Colonic mucosa (tissue), 4 donors: ENCODE measurements around the gene RGS18. TPM values are rescaled to one million over a fixed set of nuclear protein-coding genes. Genes with fewer than 3 reads are reported as not detected.

Experiments used
- DNase-seq: peaks from one replicate; pipeline ENCODE4 v3.0.0-alpha.2; 2020
- H3K27ac ChIP-seq: fragments of 200-600 bp; one replicate; pipeline ENCODE4 v1.8.0; 2021
- H3K27me3 ChIP-seq: fragments of 200-600 bp; one replicate; pipeline ENCODE4 v1.8.0; 2021
- H3K36me3 ChIP-seq: fragments of 200-600 bp; one replicate; pipeline ENCODE4 v1.8.0; 2021
- H3K4me1 ChIP-seq: fragments of 200-600 bp; one replicate; pipeline ENCODE4 v1.8.0; 2021; ENCODE audit warnings: mild to moderate bottlenecking
- H3K4me3 ChIP-seq: fragments of 200-600 bp; one replicate; pipeline ENCODE4 v1.8.0; 2021
- H3K9ac ChIP-seq, 2 donors: one replicate each; pipeline ENCODE4 v1.7.0; 2013; ENCODE audit warnings: control low read depth in 2 of 2, low read depth in 2 of 2, low read length in 2 of 2
- H3K9me3 ChIP-seq: fragments of 200-600 bp; one replicate; pipeline ENCODE4 v1.8.0; 2021
- intact Hi-C: fragments of 100-400 bp; cut with DNase I; formaldehyde crosslinking; loops from one replicate; pipeline ENCODE4 v1.14.1; 2022
- total RNA-seq, 2 donors: library from RNA; stranded (reverse); fragmentation: NEBNext Ultra II Directional in 1 of 2; extraction: Animal tissue kit (Norgen Biotek cat#: 25700) in 1 of 2; gene quantifications; one replicate each; pipeline ENCODE4 v1.2.1, GENCODE V29; 2021
- TF ChIP-seq, protein P1 (sequence below): fragments of 200-600 bp; IDR thresholded peaks from one replicate; pipeline ENCODE4 v1.8.0; 2022; ENCODE audit warnings: antibody characterized with exemption, mild to moderate bottlenecking
- donor health status: healthy.
- donor health status: DM: no; HTN: no; CAD: no.
- donor health status: DM: no; HTN: no; CAD: no.

Gene RGS18
- total RNA-seq, 2 donors from 2014 or later = 0.42 to 2.1 TPM

DNA sequence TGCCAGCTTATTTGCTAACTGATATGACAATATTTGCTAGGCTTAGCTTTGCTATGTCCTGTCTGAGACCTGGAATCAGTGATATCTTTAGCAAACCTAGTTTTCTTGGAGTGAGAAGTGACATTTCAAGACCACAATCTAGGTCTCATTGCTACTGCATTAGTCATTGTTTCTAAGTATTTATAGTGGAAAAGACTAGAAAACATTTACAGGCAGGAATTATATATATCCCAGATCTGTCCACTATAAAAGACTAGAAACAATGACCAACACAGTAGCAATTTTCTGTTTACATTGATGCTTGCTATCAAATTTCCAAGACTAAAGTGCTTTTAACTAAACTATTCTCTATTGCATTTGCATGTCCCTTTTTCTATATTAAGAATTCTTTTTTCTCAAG lies 5.0 kb upstream of the RGS18 start:
- no peak for DNase-seq
- Histone ChIP-seq H3K27me3 (no peaks in the 10 kb centered on the region), H3K36me3 (no peaks in the 10 kb centered on the region), H3K4me1 (no peaks in the 10 kb centered on the region), H3K9ac (no peak overlapping the region), H3K4me3 (no peak overlapping the region), H3K27ac (no peak overlapping the region), H3K9me3 (no peaks in the 10 kb centered on the region)
- TF ChIP-seq, protein P1, sequence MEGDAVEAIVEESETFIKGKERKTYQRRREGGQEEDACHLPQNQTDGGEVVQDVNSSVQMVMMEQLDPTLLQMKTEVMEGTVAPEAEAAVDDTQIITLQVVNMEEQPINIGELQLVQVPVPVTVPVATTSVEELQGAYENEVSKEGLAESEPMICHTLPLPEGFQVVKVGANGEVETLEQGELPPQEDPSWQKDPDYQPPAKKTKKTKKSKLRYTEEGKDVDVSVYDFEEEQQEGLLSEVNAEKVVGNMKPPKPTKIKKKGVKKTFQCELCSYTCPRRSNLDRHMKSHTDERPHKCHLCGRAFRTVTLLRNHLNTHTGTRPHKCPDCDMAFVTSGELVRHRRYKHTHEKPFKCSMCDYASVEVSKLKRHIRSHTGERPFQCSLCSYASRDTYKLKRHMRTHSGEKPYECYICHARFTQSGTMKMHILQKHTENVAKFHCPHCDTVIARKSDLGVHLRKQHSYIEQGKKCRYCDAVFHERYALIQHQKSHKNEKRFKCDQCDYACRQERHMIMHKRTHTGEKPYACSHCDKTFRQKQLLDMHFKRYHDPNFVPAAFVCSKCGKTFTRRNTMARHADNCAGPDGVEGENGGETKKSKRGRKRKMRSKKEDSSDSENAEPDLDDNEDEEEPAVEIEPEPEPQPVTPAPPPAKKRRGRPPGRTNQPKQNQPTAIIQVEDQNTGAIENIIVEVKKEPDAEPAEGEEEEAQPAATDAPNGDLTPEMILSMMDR = no peak
- intact Hi-C loops = no loop called here

GRCh38 chr1:192157067-192157466 lies 1.2 kb upstream of the RGS18 start:
- H3K9ac ChIP-seq = no peak overlapping the region
- no peak overlapping the region for H3K4me3 ChIP-seq
- TF ChIP-seq, protein P1 = no peak
- H3K9me3 ChIP-seq = no peaks in the 10 kb centered on the region
- no peak for DNase-seq
- H3K4me1 ChIP-seq = no peaks in the 10 kb centered on the region
- no peaks in the 10 kb centered on the region for H3K36me3 ChIP-seq
- H3K27ac ChIP-seq = no peak overlapping the region
- H3K27me3 ChIP-seq = no peaks in the 10 kb centered on the region
- intact Hi-C loops = no loop called here

GRCh38 chr1:192159014-192159413 lies 752 bp downstream of the RGS18 start:
- no peak overlapping the region for H3K4me3 ChIP-seq
- H3K27ac ChIP-seq = peak overlapping the region; percentile 41
- H3K36me3 ChIP-seq = no peaks in the 10 kb centered on the region
- intact Hi-C loops = no loop called here
- no peak for DNase-seq
- TF ChIP-seq, protein P1 = no peak
- no peak overlapping the region for H3K9ac ChIP-seq
- H3K27me3 ChIP-seq = no peaks in the 10 kb centered on the region
- no peaks in the 10 kb centered on the region for H3K4me1 ChIP-seq
- H3K9me3 ChIP-seq = no peaks in the 10 kb centered on the region

DNA sequence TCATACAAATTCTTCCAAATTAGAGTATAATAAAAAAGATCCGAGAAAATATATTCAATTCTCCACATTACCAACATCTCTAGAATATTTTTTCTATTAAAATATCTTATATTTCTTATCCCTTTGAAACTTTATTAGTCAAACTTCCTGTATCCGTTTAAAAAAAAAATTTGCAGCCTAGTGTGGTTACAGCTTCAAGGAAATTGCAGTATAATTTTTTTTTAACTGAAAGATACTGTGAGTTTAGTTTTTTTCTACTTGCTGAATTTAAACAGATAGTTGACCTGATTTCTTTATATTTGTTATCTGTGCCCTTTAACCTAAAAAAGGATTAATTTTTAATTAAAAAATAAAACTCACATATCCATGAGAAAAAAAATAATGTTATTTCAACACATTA lies 1.5 kb downstream of the RGS18 start:
- H3K36me3 ChIP-seq = no peaks in the 10 kb centered on the region
- H3K4me1 ChIP-seq = no peaks in the 10 kb centered on the region
- DNase-seq = no peak
- intact Hi-C loops = no loop called here
- H3K27me3 ChIP-seq = no peaks in the 10 kb centered on the region
- H3K27ac ChIP-seq = no peak overlapping the region
- TF ChIP-seq, protein P1 = no peak
- H3K9me3 ChIP-seq = no peaks in the 10 kb centered on the region
- no peak overlapping the region for H3K4me3 ChIP-seq
- H3K9ac ChIP-seq = no peak overlapping the region

GRCh38 chr1:192160196-192160595 lies 1.9 kb downstream of the RGS18 start:
- H3K4me3 ChIP-seq = no peak overlapping the region

More at GRCh38 chr1:192160196-192160595, 1.9 kb downstream of the RGS18 start:
- no peaks in the 10 kb centered on the region for H3K36me3 ChIP-seq
- no peaks in the 10 kb centered on the region for H3K4me1 ChIP-seq
- no peak for DNase-seq
- no peaks in the 10 kb centered on the region for H3K27me3 ChIP-seq
- H3K9ac ChIP-seq = no peak overlapping the region
- TF ChIP-seq, protein P1 = no peak
- H3K27ac ChIP-seq = no peak overlapping the region
- intact Hi-C loops = no loop called here
- H3K9me3 ChIP-seq = no peaks in the 10 kb centered on the region
